22Rv1 (cell line): ENCODE measurements around the gene DTD2.

Experiments
- CTCF ChIP-seq: fragments of 450-650 bp; IDR thresholded peaks from 2 replicates; pipeline ENCODE4 v1.5.1; 2017; ENCODE audit warnings: mild to moderate bottlenecking
- ZFX ChIP-seq: fragments of 450-650 bp; IDR thresholded peaks from 2 replicates; pipeline ENCODE4 v1.6.1; 2017; ENCODE audit warnings: antibody characterized with exemption, borderline replicate concordance

GRCh38 chr14:31419967-31420318, 37.4 kb downstream of the DTD2 start:
- TF ChIP-seq CTCF = no peak
- TF ChIP-seq ZFX = no peak
